SKM-1 treated with dmso at 0.1 percent for 144 hours (cell line): ENCODE measurements around the gene CYB5RL.
"Not testable (repeated sequence)": the region's sequence is repeated elsewhere in the genome, so short reads cannot be mapped to it uniquely, and the experiment has no call there.

ENCODE experiments used
- DNase-seq: peaks from one replicate; lab custom pipeline; 2025; ENCODE audit not compliant: unreplicated experiment; lab: John Stamatoyannopoulos, UW

Gene CYB5RL

GRCh38 chr1:54227091-54227602, 27.3 kb upstream of the CYB5RL start:
- no peak for DNase-seq

GRCh38 chr1:54225986-54226559, 26.2 kb upstream of the CYB5RL start:
- no peak for DNase-seq

DNA sequence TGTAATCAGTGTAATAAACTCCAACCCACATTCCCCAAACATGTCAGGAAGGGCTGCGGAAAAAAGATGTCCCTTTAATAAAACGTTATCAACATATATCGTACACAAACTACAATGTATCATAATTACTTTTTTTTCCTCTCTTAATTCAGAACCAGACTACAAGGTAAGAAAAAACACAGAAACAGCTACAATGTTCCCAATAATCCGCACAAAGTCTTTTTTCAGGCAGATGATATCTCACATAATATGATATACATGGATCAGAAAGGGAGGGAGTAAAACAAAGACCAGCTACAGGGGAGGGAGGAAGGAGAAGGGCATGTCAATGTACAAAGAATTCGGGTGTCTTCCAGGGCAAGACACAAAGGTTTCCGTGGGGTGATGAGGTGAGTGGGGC, 25.5 kb upstream of the CYB5RL start:
- DNase-seq, result no peak

DNA sequence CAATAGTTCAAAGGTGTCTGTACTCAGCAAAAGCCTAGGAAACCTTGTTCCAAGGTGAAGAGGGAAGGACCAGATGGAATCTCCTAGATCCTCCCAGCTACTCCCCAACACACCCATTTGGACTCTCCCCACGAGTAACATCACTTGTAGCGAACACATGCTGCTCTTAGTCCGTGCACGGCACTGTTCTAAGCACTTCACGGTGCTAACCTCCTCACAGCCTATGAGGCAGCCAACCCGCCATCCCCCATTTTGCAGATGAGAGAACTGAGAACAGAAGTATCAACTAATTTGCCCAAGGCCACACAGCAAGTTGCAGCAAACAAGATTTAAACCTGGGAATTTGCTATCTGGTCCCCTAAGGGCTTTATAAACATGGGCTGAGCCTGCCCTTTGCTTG, 24.4 kb upstream of the CYB5RL start:
- no peak for DNase-seq

GRCh38 chr1:54223441-54224202, 23.8 kb upstream of the CYB5RL start:
- no peak for DNase-seq

GRCh38 chr1:54222711-54223110, 22.9 kb upstream of the CYB5RL start:
- DNase-seq, result no peak

DNA sequence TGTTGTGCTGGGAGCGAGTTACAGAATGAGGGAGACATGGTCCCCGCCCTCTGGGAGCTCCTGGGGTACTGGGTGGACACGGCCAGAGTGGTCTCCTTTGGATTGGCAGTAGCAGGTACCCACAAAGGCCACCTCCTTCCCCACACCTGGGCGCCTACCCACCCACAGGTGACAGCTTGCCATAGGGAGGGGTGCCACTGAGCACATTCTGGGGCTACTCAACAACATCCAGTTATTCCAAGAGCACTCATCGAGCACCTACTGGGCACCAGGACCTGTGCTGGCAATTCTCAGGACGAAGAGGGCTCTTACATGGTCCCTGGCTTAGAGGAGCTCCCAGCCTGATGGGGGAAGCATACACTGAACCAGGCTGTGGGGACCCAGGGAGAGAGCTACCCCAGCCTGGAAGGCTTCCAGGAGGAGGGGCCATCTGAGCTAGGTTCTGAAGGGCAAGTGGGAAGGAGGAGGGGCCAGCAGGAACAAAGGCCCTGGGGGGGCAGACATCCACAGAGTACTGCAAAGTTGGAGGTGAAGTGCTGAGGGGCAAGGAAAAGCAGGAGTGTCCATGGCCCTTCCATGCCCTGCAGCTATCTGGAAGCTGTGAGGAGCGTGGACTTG, 22.1 kb upstream of the CYB5RL start:
- no peak for DNase-seq

DNA sequence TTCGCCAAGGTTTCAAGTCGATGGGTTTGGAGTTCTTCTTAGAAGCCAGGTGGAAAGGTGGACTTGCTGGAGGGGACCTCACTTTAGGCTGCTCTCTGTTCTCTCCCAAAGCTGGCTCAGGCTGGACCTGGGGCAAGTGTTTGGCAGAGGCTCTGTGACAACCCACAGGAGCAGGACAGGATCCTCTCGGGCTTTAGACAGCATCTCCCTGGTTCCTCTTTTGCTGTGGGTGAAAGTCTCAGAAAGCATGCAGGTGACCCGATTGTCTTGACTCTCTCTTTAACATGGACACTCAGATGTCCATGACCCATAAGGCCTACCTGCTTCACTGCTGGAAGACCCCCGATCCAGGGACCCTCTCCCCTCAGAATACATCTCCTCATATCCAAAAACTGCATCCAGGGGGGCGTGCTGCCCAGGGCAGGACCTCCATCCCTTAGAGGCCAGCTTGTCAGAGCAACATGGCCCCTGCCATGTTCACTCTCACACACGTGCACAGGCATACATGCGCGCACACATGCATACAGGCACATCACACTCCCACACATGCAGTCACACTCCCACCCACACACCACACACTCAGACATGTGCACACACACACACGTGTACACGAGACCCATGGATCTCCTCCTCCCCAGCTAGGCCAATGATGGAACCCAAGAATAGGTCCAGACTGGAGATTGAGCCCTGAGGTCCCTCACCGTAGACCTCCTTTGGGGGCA, 21.4 kb upstream of the CYB5RL start:
- no peak for DNase-seq

DNA sequence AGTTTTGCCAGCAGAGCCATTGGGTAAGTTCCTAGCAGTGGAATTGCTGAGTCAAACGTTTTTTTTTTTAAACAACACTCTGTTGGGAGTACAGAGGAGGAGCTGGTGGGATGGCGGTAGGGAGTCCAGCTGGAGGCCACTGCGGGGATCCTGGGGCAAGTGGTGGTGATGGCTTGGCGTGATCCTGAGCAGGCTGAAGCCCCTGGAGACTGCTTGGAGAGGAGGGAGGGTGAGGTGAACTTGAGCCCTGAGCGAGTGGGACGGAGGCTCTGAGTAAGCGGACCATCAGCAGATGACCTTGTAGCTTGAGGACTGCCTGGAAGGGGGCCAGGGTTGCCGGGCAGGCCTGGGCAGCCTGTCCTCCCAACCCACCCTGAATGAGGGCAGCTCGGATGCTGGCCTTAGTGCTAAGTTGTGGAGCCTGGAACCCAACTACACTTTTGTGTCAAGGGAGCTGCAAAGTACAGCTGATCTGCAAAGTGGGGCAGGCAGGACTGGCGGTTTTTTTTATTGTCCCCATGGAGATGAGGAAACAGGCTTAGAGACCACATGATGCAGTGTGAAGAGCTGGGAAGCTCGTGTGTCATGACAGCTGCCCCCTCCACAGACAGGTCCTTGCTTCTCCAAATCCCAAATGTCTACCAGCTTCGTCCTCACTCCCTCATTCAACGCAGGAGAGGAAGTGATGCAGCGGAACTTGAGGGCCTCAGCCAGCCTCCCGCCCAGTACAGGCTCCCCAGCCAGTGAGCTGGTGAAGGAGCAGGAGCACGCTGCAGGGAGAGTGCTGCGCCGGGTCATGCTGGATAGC, 20.4 kb upstream of the CYB5RL start:
- no peak for DNase-seq

- DNase-seq, result no peak
These were observed 19.8 kb upstream of the CYB5RL start for GRCh38 chr1:54219688-54220003.

- no peak for DNase-seq
These were observed 19.3 kb upstream of the CYB5RL start for GRCh38 chr1:54218883-54219687.

GRCh38 chr1:54215523-54215922, 15.7 kb upstream of the CYB5RL start:
- DNase-seq, result no peak

- no peak for DNase-seq
These were observed 13.0 kb upstream of the CYB5RL start for GRCh38 chr1:54212872-54213271.

GRCh38 chr1:54207896-54208295, 8.1 kb upstream of the CYB5RL start:
- DNase-seq, result not testable (repeated sequence)

DNA sequence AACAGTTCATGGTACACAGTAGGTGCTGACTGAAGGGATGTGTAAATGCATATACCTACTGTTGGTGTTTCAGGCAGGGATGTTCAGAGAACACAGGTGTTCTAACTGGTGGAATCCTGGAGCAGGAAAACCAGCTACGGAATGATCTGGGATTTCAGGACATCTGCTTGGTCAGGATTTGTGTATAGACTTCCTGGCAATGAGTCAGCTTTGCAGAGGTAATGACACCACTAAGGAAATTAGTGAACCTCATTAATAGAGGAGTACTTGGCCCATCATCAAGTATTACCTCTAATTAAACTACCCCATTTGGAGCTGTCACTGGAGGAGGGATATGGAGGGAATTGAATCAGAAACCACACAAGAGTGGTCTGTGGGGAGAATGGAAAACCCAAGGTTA, 7.5 kb upstream of the CYB5RL start:
- DNase-seq, result no peak

DNA sequence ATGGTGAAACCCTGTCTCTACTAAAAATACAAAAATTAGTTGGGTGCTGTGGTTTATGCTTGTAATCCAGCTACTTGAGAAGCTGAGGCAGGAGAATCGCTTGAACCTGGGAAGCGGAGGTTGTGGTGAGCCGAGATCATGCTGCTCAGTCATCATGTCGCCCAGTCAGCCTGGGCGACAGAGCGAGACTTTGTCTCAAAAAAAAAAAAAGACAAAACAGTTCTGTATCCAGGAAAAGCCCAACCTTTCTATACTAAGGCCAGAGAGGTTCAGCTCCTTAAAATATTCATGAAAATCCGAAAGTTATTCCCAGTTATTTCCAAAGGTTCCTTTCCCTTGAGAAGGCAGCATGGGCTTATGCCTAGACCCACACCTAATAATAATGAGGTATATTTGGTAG, 4.4 kb upstream of the CYB5RL start:
- DNase-seq, result no peak

DNA sequence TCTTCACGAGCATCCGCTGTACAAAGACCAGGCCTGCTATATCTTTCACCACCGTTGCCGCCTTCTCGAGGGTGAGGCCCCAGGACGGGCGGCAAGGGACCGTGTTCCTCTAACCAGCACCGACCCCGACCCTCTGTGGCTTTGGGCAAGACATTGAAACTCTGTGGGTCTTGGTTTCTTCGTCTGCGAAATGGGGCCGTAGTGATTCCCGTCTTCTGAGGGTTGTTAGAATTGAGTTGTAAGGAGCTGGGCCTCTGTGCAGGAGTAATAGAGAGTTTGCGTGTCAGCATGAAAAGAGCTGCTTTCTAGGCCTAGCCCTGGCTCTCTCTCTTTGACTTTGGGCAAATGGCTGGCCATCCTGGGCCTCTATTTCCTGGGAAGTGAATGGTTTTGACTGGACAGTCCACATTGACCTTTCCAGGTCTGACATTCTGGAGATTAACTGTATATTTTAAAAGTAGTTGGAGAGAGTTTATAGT, 728 bp upstream of the CYB5RL start:
- no peak for DNase-seq

- no peak for DNase-seq
These were observed 572 bp downstream of the CYB5RL start for GRCh38 chr1:54199151-54199764.

GRCh38 chr1:54193453-54193852, 6.4 kb downstream of the CYB5RL start:
- no peak for DNase-seq

DNA sequence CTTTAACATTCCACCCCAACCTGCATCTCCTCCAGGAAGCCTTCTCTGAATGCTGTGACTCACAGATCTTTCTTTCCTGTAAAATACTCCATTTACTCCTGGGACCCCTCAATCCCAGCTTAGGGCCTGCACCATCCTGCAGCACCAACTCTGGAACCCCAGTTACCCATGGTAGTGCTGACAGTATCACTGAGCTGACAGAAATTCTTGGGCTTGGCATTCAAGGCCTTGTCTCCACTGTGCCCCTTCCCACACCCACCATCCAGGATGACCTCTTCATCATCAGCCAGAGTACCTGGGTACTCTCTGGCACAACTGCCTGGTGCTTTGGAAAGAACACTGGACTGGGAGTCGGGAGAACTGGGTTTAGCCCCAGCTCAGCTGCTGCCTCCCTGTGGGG, 8.3 kb downstream of the CYB5RL start:
- no peak for DNase-seq
